PFSK-1 (cell line): Measurements from ENCODE around the gene TRAF6.

Source experiments
- FOXP2 ChIP-seq: optimal IDR thresholded peaks from 2 replicates; pipeline ENCODE3; 2011; ENCODE audit warnings: borderline replicate concordance, control low read depth, inconsistent platforms; ENCODE audit not compliant: insufficient read depth; ENCODE audit errors: extremely low read length, extremely low read depth
- POLR2AphosphoS5 ChIP-seq: IDR thresholded peaks from 2 replicates; pipeline ENCODE4 v1.6.1; 2012; ENCODE audit warnings: low read depth, mild to moderate bottlenecking, control low read depth, low read length, moderate library complexity
- REST ChIP-seq, 2 experiments: IDR thresholded peaks; 2 replicates each; pipeline versions ENCODE4 v1.6.1 to v1.8.0; 2011 to 2012; ENCODE audit warnings: low read depth in 2 of 2, low read length in 2 of 2, control low read depth in 1 of 2, inconsistent platforms in 1 of 2, mild to moderate bottlenecking in 1 of 2, moderate library complexity in 1 of 2; ENCODE audit not compliant: insufficient read depth in 1 of 2
- SIN3A ChIP-seq: IDR thresholded peaks from 2 replicates; pipeline ENCODE4 v1.6.1; 2012; ENCODE audit warnings: mild to moderate bottlenecking, low read length, moderate library complexity, borderline replicate concordance; ENCODE audit not compliant: insufficient read depth
- TAF1 ChIP-seq: IDR thresholded peaks from 2 replicates; pipeline ENCODE4 v1.6.1; 2012; ENCODE audit warnings: low read length, control low read depth, borderline replicate concordance; ENCODE audit not compliant: insufficient read depth

- TF ChIP-seq REST (IDR thresholded peaks at IDR 0.05; ENCODE audit: insufficient read depth in 1 of 2, low read depth in 2 of 2, low read length in 2 of 2) (no peak), POLR2AphosphoS5 (no peak), FOXP2 (no peak), SIN3A (no peak), TAF1 (no peak)
Observed at GRCh38 chr11:36513965-36514364, 3.9 kb upstream of the TRAF6 start.
